ENCODE data around the gene PCNX3.
A peak's percentile ranks its signal among the peaks of the same experiment; 100 is the strongest.

The PCNX3 gene

GRCh38 chr11:65576232-65576866 lies 39.2 kb upstream of the PCNX3 start:
- Histone ChIP-seq H3K9ac (ENCODE audit: low read length) (peak overlapping the region; percentile 87), H3K4me1 (ENCODE audit: control insufficient read depth, insufficient read depth, low read length) (peaks cover 29% of the 10 kb centered on the region), H3K4me3 (ENCODE audit: low read length) (peak overlapping the region; percentile 86), H3K27me3 (ENCODE audit: control insufficient read depth, insufficient read depth, low read length) (no peaks in the 10 kb centered on the region), H3K27ac (ENCODE audit: low read depth, low read length) (peak overlapping the region; percentile 98), H3K36me3 (ENCODE audit: control insufficient read depth, insufficient read depth, low read length) (peaks cover 20% of the 10 kb centered on the region)

- H3K4me1 ChIP-seq (ENCODE audit: control insufficient read depth, insufficient read depth, low read length), result peaks cover 22% of the 10 kb centered on the region
- H3K27me3 ChIP-seq (ENCODE audit: control insufficient read depth, insufficient read depth, low read length), result no peaks in the 10 kb centered on the region
- H3K27ac ChIP-seq (ENCODE audit: low read depth, low read length), result peak overlapping the region; percentile 98
- peak overlapping the region; percentile 87 for H3K9ac ChIP-seq (ENCODE audit: low read length)
- peaks cover 26% of the 10 kb centered on the region for H3K36me3 ChIP-seq (ENCODE audit: control insufficient read depth, insufficient read depth, low read length)
- H3K4me3 ChIP-seq (ENCODE audit: low read length), result peak overlapping the region; percentile 86
These were observed 38.5 kb upstream of the PCNX3 start for GRCh38 chr11:65576867-65577755.

- Histone ChIP-seq H3K27me3 (ENCODE audit: control insufficient read depth, insufficient read depth, low read length) (no peaks in the 10 kb centered on the region), H3K4me1 (ENCODE audit: control insufficient read depth, insufficient read depth, low read length) (peaks cover 22% of the 10 kb centered on the region), H3K9ac (ENCODE audit: low read length) (peak overlapping the region; percentile 46), H3K36me3 (ENCODE audit: control insufficient read depth, insufficient read depth, low read length) (peaks cover 26% of the 10 kb centered on the region), H3K4me3 (ENCODE audit: low read length) (peak overlapping the region; percentile 86), H3K27ac (ENCODE audit: low read depth, low read length) (peak overlapping the region; percentile 98)
These were observed 37.8 kb upstream of the PCNX3 start for GRCh38 chr11:65577756-65578109.

- H3K27ac ChIP-seq (ENCODE audit: low read depth, low read length), result peak overlapping the region; percentile 98
- no peaks in the 10 kb centered on the region for H3K27me3 ChIP-seq (ENCODE audit: control insufficient read depth, insufficient read depth, low read length)
- H3K4me1 ChIP-seq (ENCODE audit: control insufficient read depth, insufficient read depth, low read length), result peaks cover 20% of the 10 kb centered on the region
- H3K4me3 ChIP-seq (ENCODE audit: low read length), result peak overlapping the region; percentile 86
- H3K36me3 ChIP-seq (ENCODE audit: control insufficient read depth, insufficient read depth, low read length), result peaks cover 26% of the 10 kb centered on the region
- no peak overlapping the region for H3K9ac ChIP-seq (ENCODE audit: low read length)
These were observed 37.4 kb upstream of the PCNX3 start for GRCh38 chr11:65578134-65578533.

GRCh38 chr11:65578667-65579066 lies 36.9 kb upstream of the PCNX3 start:
- Histone ChIP-seq H3K36me3 (ENCODE audit: control insufficient read depth, insufficient read depth, low read length) (peaks cover 26% of the 10 kb centered on the region), H3K27me3 (ENCODE audit: control insufficient read depth, insufficient read depth, low read length) (no peaks in the 10 kb centered on the region), H3K4me3 (ENCODE audit: low read length) (no peak overlapping the region), H3K4me1 (ENCODE audit: control insufficient read depth, insufficient read depth, low read length) (peaks cover 14% of the 10 kb centered on the region), H3K9ac (ENCODE audit: low read length) (no peak overlapping the region), H3K27ac (ENCODE audit: low read depth, low read length) (no peak overlapping the region)

GRCh38 chr11:65579291-65579690 lies 36.3 kb upstream of the PCNX3 start:
- H3K9ac ChIP-seq (ENCODE audit: low read length), result no peak overlapping the region
- H3K4me1 ChIP-seq (ENCODE audit: control insufficient read depth, insufficient read depth, low read length), result peaks cover 14% of the 10 kb centered on the region
- H3K27me3 ChIP-seq (ENCODE audit: control insufficient read depth, insufficient read depth, low read length), result no peaks in the 10 kb centered on the region
- H3K4me3 ChIP-seq (ENCODE audit: low read length), result no peak overlapping the region
- no peak overlapping the region for H3K27ac ChIP-seq (ENCODE audit: low read depth, low read length)
- H3K36me3 ChIP-seq (ENCODE audit: control insufficient read depth, insufficient read depth, low read length), result peaks cover 32% of the 10 kb centered on the region

GRCh38 chr11:65580031-65580692 lies 35.4 kb upstream of the PCNX3 start:
- Histone ChIP-seq H3K36me3 (ENCODE audit: control insufficient read depth, insufficient read depth, low read length) (peaks cover 34% of the 10 kb centered on the region), H3K27ac (ENCODE audit: low read depth, low read length) (no peak overlapping the region), H3K9ac (ENCODE audit: low read length) (no peak overlapping the region)

GRCh38 chr11:65580756-65581155 lies 34.8 kb upstream of the PCNX3 start:
- Histone ChIP-seq H3K4me3 (ENCODE audit: low read length) (no peak overlapping the region), H3K27ac (ENCODE audit: low read depth, low read length) (no peak overlapping the region), H3K9ac (ENCODE audit: low read length) (no peak overlapping the region), H3K36me3 (ENCODE audit: control insufficient read depth, insufficient read depth, low read length) (peaks cover 34% of the 10 kb centered on the region), H3K4me1 (ENCODE audit: control insufficient read depth, insufficient read depth, low read length) (peaks cover 7% of the 10 kb centered on the region), H3K27me3 (ENCODE audit: control insufficient read depth, insufficient read depth, low read length) (no peaks in the 10 kb centered on the region)

More at GRCh38 chr11:65580031-65580692, 35.4 kb upstream of the PCNX3 start:
- Histone ChIP-seq H3K4me1 (ENCODE audit: control insufficient read depth, insufficient read depth, low read length) (peaks cover 11% of the 10 kb centered on the region), H3K27me3 (ENCODE audit: control insufficient read depth, insufficient read depth, low read length) (no peaks in the 10 kb centered on the region), H3K4me3 (ENCODE audit: low read length) (no peak overlapping the region)

GRCh38 chr11:65581928-65582327 lies 33.6 kb upstream of the PCNX3 start:
- H3K4me3 ChIP-seq (ENCODE audit: low read length), result no peak overlapping the region
- no peak overlapping the region for H3K27ac ChIP-seq (ENCODE audit: low read depth, low read length)
- H3K27me3 ChIP-seq (ENCODE audit: control insufficient read depth, insufficient read depth, low read length), result no peaks in the 10 kb centered on the region
- no peak overlapping the region for H3K9ac ChIP-seq (ENCODE audit: low read length)
- H3K36me3 ChIP-seq (ENCODE audit: control insufficient read depth, insufficient read depth, low read length), result peaks cover 39% of the 10 kb centered on the region
- peaks cover 13% of the 10 kb centered on the region for H3K4me1 ChIP-seq (ENCODE audit: control insufficient read depth, insufficient read depth, low read length)

GRCh38 chr11:65583589-65583988 lies 32.0 kb upstream of the PCNX3 start:
- Histone ChIP-seq H3K36me3 (ENCODE audit: control insufficient read depth, insufficient read depth, low read length) (peaks cover 42% of the 10 kb centered on the region), H3K27me3 (ENCODE audit: control insufficient read depth, insufficient read depth, low read length) (no peaks in the 10 kb centered on the region), H3K4me3 (ENCODE audit: low read length) (no peak overlapping the region), H3K27ac (ENCODE audit: low read depth, low read length) (no peak overlapping the region), H3K9ac (ENCODE audit: low read length) (no peak overlapping the region), H3K4me1 (ENCODE audit: control insufficient read depth, insufficient read depth, low read length) (peaks cover 18% of the 10 kb centered on the region)

GRCh38 chr11:65584106-65584505 lies 31.5 kb upstream of the PCNX3 start:
- Histone ChIP-seq H3K4me3 (ENCODE audit: low read length) (no peak overlapping the region), H3K27me3 (ENCODE audit: control insufficient read depth, insufficient read depth, low read length) (no peaks in the 10 kb centered on the region), H3K9ac (ENCODE audit: low read length) (no peak overlapping the region), H3K36me3 (ENCODE audit: control insufficient read depth, insufficient read depth, low read length) (peaks cover 42% of the 10 kb centered on the region), H3K4me1 (ENCODE audit: control insufficient read depth, insufficient read depth, low read length) (peaks cover 18% of the 10 kb centered on the region), H3K27ac (ENCODE audit: low read depth, low read length) (peak overlapping the region; percentile 25)

GRCh38 chr11:65584723-65585171 lies 30.8 kb upstream of the PCNX3 start:
- Histone ChIP-seq H3K27ac (ENCODE audit: low read depth, low read length) (no peak overlapping the region), H3K9ac (ENCODE audit: low read length) (no peak overlapping the region), H3K4me3 (ENCODE audit: low read length) (no peak overlapping the region), H3K27me3 (ENCODE audit: control insufficient read depth, insufficient read depth, low read length) (no peaks in the 10 kb centered on the region), H3K4me1 (ENCODE audit: control insufficient read depth, insufficient read depth, low read length) (peaks cover 18% of the 10 kb centered on the region), H3K36me3 (ENCODE audit: control insufficient read depth, insufficient read depth, low read length) (peaks cover 40% of the 10 kb centered on the region)
